NB4 (cell line): ENCODE results near the gene ETDA.

Experiments
- POLR2A ChIP-seq: IDR thresholded peaks from 2 replicates; pipeline ENCODE4 v1.6.1; 2011; ENCODE audit warnings: mild to moderate bottlenecking; ENCODE audit not compliant: insufficient read length; ENCODE audit errors: extremely low read depth
- TF ChIP-seq, protein P1 (sequence below): IDR thresholded peaks from one replicate; pipeline ENCODE4 v1.5.1; 2012; ENCODE audit warnings: low read depth, low read length

DNA sequence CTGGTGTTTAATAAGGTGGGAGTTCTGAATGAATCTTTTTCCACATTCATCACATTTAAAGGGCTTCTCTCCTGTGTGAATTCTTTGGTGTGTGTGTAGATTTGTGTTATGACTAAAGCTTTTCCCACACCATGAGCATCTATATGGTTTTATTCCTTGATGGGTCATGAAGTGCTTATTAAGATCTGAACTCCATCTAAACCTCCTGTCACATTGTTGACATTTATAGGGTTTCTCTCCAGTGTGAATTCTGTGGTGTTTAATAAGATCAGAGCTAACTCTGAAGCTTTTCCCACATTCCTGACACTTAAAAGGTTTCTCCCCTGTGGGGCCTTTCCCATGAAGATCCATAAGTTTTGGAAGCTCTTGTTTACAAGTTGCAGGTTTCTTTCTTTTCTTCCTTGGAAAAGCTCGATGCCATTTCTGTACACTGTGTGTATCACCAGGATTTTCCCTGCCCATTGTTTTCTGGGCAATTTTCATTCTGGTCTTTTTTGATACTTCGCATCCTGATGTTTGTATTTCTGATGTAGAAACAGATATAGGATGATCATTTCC lies 35.5 kb downstream of the ETDA start:
- TF ChIP-seq, protein P1, sequence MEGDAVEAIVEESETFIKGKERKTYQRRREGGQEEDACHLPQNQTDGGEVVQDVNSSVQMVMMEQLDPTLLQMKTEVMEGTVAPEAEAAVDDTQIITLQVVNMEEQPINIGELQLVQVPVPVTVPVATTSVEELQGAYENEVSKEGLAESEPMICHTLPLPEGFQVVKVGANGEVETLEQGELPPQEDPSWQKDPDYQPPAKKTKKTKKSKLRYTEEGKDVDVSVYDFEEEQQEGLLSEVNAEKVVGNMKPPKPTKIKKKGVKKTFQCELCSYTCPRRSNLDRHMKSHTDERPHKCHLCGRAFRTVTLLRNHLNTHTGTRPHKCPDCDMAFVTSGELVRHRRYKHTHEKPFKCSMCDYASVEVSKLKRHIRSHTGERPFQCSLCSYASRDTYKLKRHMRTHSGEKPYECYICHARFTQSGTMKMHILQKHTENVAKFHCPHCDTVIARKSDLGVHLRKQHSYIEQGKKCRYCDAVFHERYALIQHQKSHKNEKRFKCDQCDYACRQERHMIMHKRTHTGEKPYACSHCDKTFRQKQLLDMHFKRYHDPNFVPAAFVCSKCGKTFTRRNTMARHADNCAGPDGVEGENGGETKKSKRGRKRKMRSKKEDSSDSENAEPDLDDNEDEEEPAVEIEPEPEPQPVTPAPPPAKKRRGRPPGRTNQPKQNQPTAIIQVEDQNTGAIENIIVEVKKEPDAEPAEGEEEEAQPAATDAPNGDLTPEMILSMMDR, result no peak
- no peak for TF ChIP-seq POLR2A
